ENCODE data around the gene MYH4. TPM values are rescaled to one million over a fixed set of nuclear protein-coding genes. Genes with fewer than 3 reads are reported as not detected.
A peak's percentile ranks its signal among the peaks of the same experiment; 100 is the strongest.

Gene MYH4
- total RNA-seq, 1 experiment from 2014 or later: not detected

GRCh38 chr17:10516065-10516464 is 46.7 kb upstream of the MYH4 start (continued):
- no peak for TF ChIP-seq EZH2phosphoT487 (IDR thresholded peaks at IDR 0.05; ENCODE audit: borderline replicate concordance)
- TF ChIP-seq ZFX (IDR thresholded peaks at IDR 0.05): no peak

- no peak for TF ChIP-seq EZH2 (IDR thresholded peaks at IDR 0.05)
- TF ChIP-seq CEBPB (IDR thresholded peaks at IDR 0.05; ENCODE audit: low read depth): no peak
- TF ChIP-seq REST (IDR thresholded peaks at IDR 0.05; ENCODE audit: low read depth): no peak
- TF ChIP-seq CTCF (IDR thresholded peaks at IDR 0.05 in 2 of 3, conservative IDR thresholded peaks at IDR 0.05 in 1 of 3; ENCODE audit: borderline replicate concordance in 1 of 3, insufficient read depth in 1 of 3, low read depth in 2 of 3, low read length in 2 of 3): peak in 2 of 3 experiments; percentile 22 to 28; a peak in 3 of 6 replicates
- TF ChIP-seq SIN3A (IDR thresholded peaks at IDR 0.05; ENCODE audit: low read depth): no peak
- no peak for DNase-seq (ENCODE audit: low read depth, low spot score)
- no peak overlapping the region for H2AFZ ChIP-seq (ENCODE audit: low read depth, low read length, poor library complexity, severe bottlenecking)
- H3K27me3 ChIP-seq (ENCODE audit: insufficient read depth, low read length): peaks cover 78% of the 10 kb centered on the region
- no peaks in the 10 kb centered on the region for H3K9me3 ChIP-seq (ENCODE audit: control insufficient read depth in 1 of 2, insufficient read depth in 1 of 2, low read depth in 1 of 2, low read length in 2 of 2)
- H3K9me2 ChIP-seq (ENCODE audit: insufficient read depth): no peaks in the 10 kb centered on the region
- H3K4me2 ChIP-seq (ENCODE audit: low read length): no peak overlapping the region
- peak; percentile 58; the same call in 1 of the 2 replicates for ATAC-seq
- no peak overlapping the region for H3K4me3 ChIP-seq (replicated peaks in 1 of 2; ENCODE audit: low read depth in 1 of 2, low read length in 2 of 2)
- H3K79me2 ChIP-seq (ENCODE audit: insufficient read depth, low read length): no peaks in the 10 kb centered on the region
- intact Hi-C loops (cut with micrococcal nuclease): no loop called here
- RAD21 ChIA-PET (ENCODE audit: low non-redundant PET in 1 of 2, low total read pairs in 2 of 2, uncharacterized antibody in 2 of 2, unreplicated experiment in 2 of 2): no interaction called here
- H3K27ac ChIP-seq (ENCODE audit: low read depth, low read length): no peak overlapping the region
- BruUV-seq (replicated peaks): no TSS peak
- CTCF ChIA-PET: no interaction called here
- H3K9ac ChIP-seq (ENCODE audit: low read length): no peak overlapping the region
- POLR2A ChIA-PET: no interaction called here
- no peaks in the 10 kb centered on the region for H3K4me1 ChIP-seq (ENCODE audit: control insufficient read depth in 1 of 2, insufficient read depth in 2 of 2, low read length in 2 of 2)
- no peaks in the 10 kb centered on the region for H3K36me3 ChIP-seq (ENCODE audit: control insufficient read depth in 1 of 2, insufficient read depth in 2 of 2, low read length in 2 of 2)
- H4K20me1 ChIP-seq (ENCODE audit: insufficient read depth): no peaks in the 10 kb centered on the region
Measured at GRCh38 chr17:10513299-10514067, 44.1 kb upstream of the MYH4 start.
